GM12878 (cell line): ENCODE data around the gene SON. TPM values are rescaled to one million over a fixed set of nuclear protein-coding genes. Genes with fewer than 3 reads are reported as not detected.

ENCODE experiments used
- ATAC-seq: fragments of 200-7000 bp; cut with Tn5 transposase; 3 replicates; pipeline ENCODE4 v1.9.1; 2020; ENCODE audit warnings: mild to moderate bottlenecking, moderate library complexity
- BruUV-seq: library from RNA; stranded (reverse); fragments of 400-500 nt; replicated peaks from 2 replicates; lab custom pipeline; 2021; lab: Mats Ljungman, UMichigan
- CTCF ChIA-PET: fragments of 300-600 bp; sonication (Branson Sonifier 250); formaldehyde crosslinking; extraction: SDS; loops from one replicate; lab custom pipeline; 2021; ENCODE audit warnings: inconsistent platforms; lab: Yijun Ruan, JAX
- POLR2A ChIA-PET: fragments of 350-600 bp; formaldehyde crosslinking; extraction: SDS; loops from one replicate; lab custom pipeline; 2021; ENCODE audit warnings: inconsistent platforms; lab: Charles Lee
- RAD21 ChIA-PET: fragments of 300-600 bp; sonication (Branson Sonifier 250); formaldehyde crosslinking; loops from one replicate; lab custom pipeline; 2023; ENCODE audit warnings: antibody characterized with exemption; ENCODE audit not compliant: unreplicated experiment; lab: Charles Lee
- SMC1A ChIA-PET: fragments of 300-600 bp; sonication (Branson Sonifier 250); formaldehyde crosslinking; loops from one replicate; lab custom pipeline; 2023; ENCODE audit not compliant: unreplicated experiment, uncharacterized antibody; lab: Charles Lee
- DNase-seq: peaks from one replicate; pipeline ENCODE4 v3.0.0-alpha.2; 2011; ENCODE audit warnings: low read depth, low spot score
- FAIRE-seq: peaks from 3 replicates; lab custom pipeline; 2011; peaks lifted over from hg19 to GRCh38; lab: Jason Lieb, UNC
- H2AFZ ChIP-seq: 2 replicates; pipeline ENCODE4 v1.6.0; 2011; ENCODE audit warnings: low read depth, low read length, control low read depth; ENCODE audit not compliant: control insufficient read depth
- H3K27ac ChIP-seq: 2 replicates; pipeline ENCODE4 v1.5.1; 2011; ENCODE audit warnings: control low read depth; ENCODE audit not compliant: control insufficient read depth, insufficient read depth
- H3K27me3 ChIP-seq, 2 experiments: replicated peaks in 1 of 2; 2 replicates each; pipeline versions ENCODE4 v1.6.0 to v1.6.1; 2011; ENCODE audit warnings: low read length in 1 of 2; ENCODE audit not compliant: control insufficient read depth in 2 of 2, insufficient read depth in 2 of 2
- H3K36me3 ChIP-seq, 2 experiments: 2 replicates each; pipeline ENCODE4 v1.5.1; 2011; ENCODE audit warnings: low read length in 1 of 2; ENCODE audit not compliant: control insufficient read depth in 2 of 2, insufficient read depth in 2 of 2
- H3K4me1 ChIP-seq: 2 replicates; pipeline ENCODE4 v1.6.1; 2011; ENCODE audit warnings: mild to moderate bottlenecking, low read length, moderate library complexity, mixed read lengths; ENCODE audit not compliant: control insufficient read depth, insufficient read depth
- H3K4me2 ChIP-seq: 2 replicates; pipeline ENCODE4 v1.6.0; 2011; ENCODE audit warnings: control low read depth; ENCODE audit not compliant: control insufficient read depth, insufficient read depth
- H3K4me3 ChIP-seq: fragments of 200-600 bp; sonication (generic); 2 replicates; pipeline ENCODE4 v1.5.1; 2016
- H3K79me2 ChIP-seq: 2 replicates; pipeline ENCODE4 v1.6.0; 2011; ENCODE audit warnings: low read length; ENCODE audit not compliant: control insufficient read depth, insufficient read depth
- H3K9ac ChIP-seq: 2 replicates; pipeline ENCODE4 v1.8.0; 2011; ENCODE audit warnings: low read length, control low read depth, mixed read lengths; ENCODE audit not compliant: control insufficient read depth, insufficient read depth
- H3K9me3 ChIP-seq: replicated peaks from 3 replicates; pipeline ENCODE4 v1.5.1; 2011; ENCODE audit warnings: mild to moderate bottlenecking, low read length; ENCODE audit not compliant: control insufficient read depth, insufficient read depth
- H4K20me1 ChIP-seq: 2 replicates; pipeline ENCODE4 v1.6.0; 2011; ENCODE audit not compliant: control insufficient read depth, insufficient read depth
- BHLHE40 ChIP-seq, 2 experiments: fragments of 450-650 bp in 1 of 2; IDR thresholded peaks; 2 replicates each; pipeline ENCODE4 v1.6.1; 2011 to 2017; ENCODE audit warnings: low read depth in 2 of 2, borderline replicate concordance in 1 of 2, improper control_type of control experiment in 1 of 2, low read length in 1 of 2, mild to moderate bottlenecking in 1 of 2
- CHD2 ChIP-seq: IDR thresholded peaks from 2 replicates; pipeline ENCODE4 v1.6.1; 2011; ENCODE audit warnings: low read depth, low read length, improper control_type of control experiment, borderline replicate concordance
- FOXM1 ChIP-seq: IDR thresholded peaks from 2 replicates; pipeline ENCODE4 v1.6.1; 2012; ENCODE audit warnings: low read depth, mild to moderate bottlenecking, inconsistent platforms, low read length, moderate library complexity
- IKZF2 ChIP-seq, 2 experiments: fragments of 450-650 bp; IDR thresholded peaks; 2 replicates each; pipeline ENCODE4 v1.6.1; 2017; ENCODE audit warnings: mild to moderate bottlenecking in 2 of 2, moderate library complexity in 2 of 2
- MAX ChIP-seq: IDR thresholded peaks from 2 replicates; pipeline ENCODE4 v1.6.1; 2012; ENCODE audit warnings: low read depth, low read length, improper control_type of control experiment
- MLLT1 ChIP-seq: fragments of 450-650 bp; IDR thresholded peaks from 2 replicates; pipeline ENCODE4 v1.6.1; 2016; ENCODE audit warnings: mild to moderate bottlenecking
- PML ChIP-seq: IDR thresholded peaks from 2 replicates; pipeline ENCODE4 v1.6.1; 2012; ENCODE audit warnings: low read length, inconsistent platforms
- RAD21 ChIP-seq: IDR thresholded peaks from 2 replicates; pipeline ENCODE4 v1.6.1; 2011; ENCODE audit warnings: mild to moderate bottlenecking, low read depth, low read length, moderate library complexity; ENCODE audit not compliant: insufficient read depth
- RCOR1 ChIP-seq: conservative IDR thresholded peaks from 2 replicates; pipeline ENCODE4 v1.6.1; 2012; ENCODE audit warnings: low read depth, low read length, improper control_type of control experiment
- REST ChIP-seq: IDR thresholded peaks from 2 replicates; pipeline ENCODE4 v1.6.1; 2012; ENCODE audit warnings: mild to moderate bottlenecking, low read depth, low read length
- ZSCAN29 ChIP-seq: fragments of 450-650 bp; IDR thresholded peaks from 2 replicates; pipeline ENCODE4 v1.6.1; 2017; ENCODE audit warnings: mild to moderate bottlenecking, moderate library complexity
- WGBS: methylation state at CpG from one replicate; pipeline ENCODE4 v1.1.6; 2016; ENCODE audit warnings: low lambda C conversion rate; ENCODE audit not compliant: insufficient replicate concordance, insufficient coverage; ENCODE audit errors: missing lambda C conversion rate; 5-methylcytosine and 5-hydroxymethylcytosine counted together
- in situ Hi-C: fragments of 300-500 bp; cut with MboI; formaldehyde crosslinking; loops from 9 replicates; pipeline ENCODE4 v1.14.3; 2018; ENCODE audit warnings: mixed read lengths
- intact Hi-C: fragments of 100-400 bp; cut with micrococcal nuclease; formaldehyde crosslinking; loops from one replicate; pipeline ENCODE4 v1.14.2; 2022; ENCODE audit not compliant: unreplicated experiment
- polyA plus RNA-seq, 11 experiments: library from polyadenylated mRNA; depleted of rRNA in 4 of 11; unstranded in 6 of 11; stranded (reverse) in 5 of 11; fragments of >200 nt; fragmentation: Nextera tagmentation in 4 of 11; fragmentation: Illumina TruSeq in 1 of 11; extraction: Ambion mirVana in 4 of 11; extraction: Trizol in 1 of 11; gene quantifications; 1 replicate in 1 of 11; 2 replicates in 10 of 11; pipeline versions ENCODE4 v1.2.1 to v1.2.3, GENCODE V29; 2011 to 2016; ENCODE audit warnings: inconsistent platforms in 2 of 11, missing spikeins in 2 of 11, low read depth in 1 of 11
- total RNA-seq, 4 experiments: library from RNA; depleted of rRNA in 3 of 4; stranded (reverse); fragments of >200 nt in 3 of 4; fragmentation: Illumina TruSeq in 1 of 4; extraction: Trizol in 1 of 4; gene quantifications; 2 replicates each; pipeline versions ENCODE4 v1.2.1 to v1.2.3, GENCODE V29; 2013 to 2021

Gene SON
- total and polyA plus RNA-seq, 10 of the 15 experiments (the other 5 are each of a cell fraction or from before 2014, with no cell fraction given) = 95.7 to 788 (median 251) TPM

GRCh38 chr21:33541756-33542639 is 840 bp upstream of the SON start, which contains the start of gene GART (continued):
- TF ChIP-seq PML (peak; percentile 86), RAD21 (no peak), BHLHE40 (IDR thresholded peaks at IDR 0.05; ENCODE audit: borderline replicate concordance in 1 of 2, low read depth in 2 of 2, low read length in 1 of 2) (peak in 1 of 2 experiments; percentile 58; a peak in 2 of 4 replicates), RCOR1 (no peak), IKZF2 (IDR thresholded peaks at IDR 0.05) (no peak), MAX (peak; percentile 83)

- Histone ChIP-seq H3K4me2 (peak overlapping the region; percentile 70), H3K27ac (peak overlapping the region; percentile 100), H3K9ac (peak overlapping the region; percentile 100), H3K79me2 (peaks cover 86% of the 10 kb centered on the region), H2AFZ (no peak overlapping the region), H4K20me1 (peaks cover 2% of the 10 kb centered on the region; the same call in 1 of the 2 replicates), H3K4me3 (peak overlapping the region; percentile 81), H3K36me3 (peaks cover 0 to 10% of the 10 kb centered on the region in 2 experiments; a peak in 2 of 4 replicates), H3K4me1 (no peaks in the 10 kb centered on the region), H3K9me3 (no peaks in the 10 kb centered on the region; the same call in 2 of the 3 replicates), H3K27me3 (no peaks in the 10 kb centered on the region)
- POLR2A ChIA-PET = interaction anchor here (0.6 to 3.0 kb wide), 10 partner anchors 13 to 1186 kb away, joined by 3 to 13 read pairs (median 4); partner anchors contain the start of genes DNAJC28, SYNJ1 and TMEM50B
- SMC1A ChIA-PET = interaction anchor here (0.7 to 4.1 kb wide), 8 partner anchors 8 to 312 kb away, joined by 3 to 23 read pairs (median 4); partner anchors contain the start of gene DNAJC28
- intact Hi-C loops (loop anchor here (5.0 to 10.0 kb wide), 5 partner anchors 44 to 771 kb away; partner anchors contain the start of genes DONSON, IFNGR2 and PAXBP1), in situ Hi-C loops (no loop called here)
- 1% methylated on average over 26 of the region's 26 CpGs for WGBS
- ATAC-seq (peak; percentile 49), DNase-seq (no peak), FAIRE-seq (no peak)
- RAD21 ChIA-PET = interaction anchor here (0.6 to 1.0 kb wide), 3 partner anchors 24 to 64 kb away, joined by 3 to 5 read pairs (median 3); partner anchors contain the start of genes DNAJC28 and TMEM50B
- no TSS peak for BruUV-seq
- CTCF ChIA-PET = interaction anchor here (0.6 to 2.5 kb wide), 8 partner anchors 14 to 404 kb away, joined by 3 to 12 read pairs (median 4); partner anchors contain the start of gene DONSON
- TF ChIP-seq ZSCAN29 = no peak
- TF ChIP-seq REST = no peak
- TF ChIP-seq FOXM1 = 0 out of 2 replicates have a peak, but pooled peaks have one; percentile 39
- TF ChIP-seq PML = peak; percentile 13; the same call in 1 of the 2 replicates
- TF ChIP-seq CHD2 = peak; percentile 80
- 0 out of 2 replicates have a peak, but pooled peaks have one; percentile 28 for TF ChIP-seq MLLT1
Measured at GRCh38 chr21:33543505-33544129, 779 bp downstream of the SON start.
